Measurements from ENCODE around the gene CDNF.

- TF ChIP-seq EZH2 (IDR thresholded peaks at IDR 0.05; ENCODE audit: borderline replicate concordance, low read depth, low read length, severe bottlenecking), result no peak
- TF ChIP-seq CTCF (IDR thresholded peaks at IDR 0.05; ENCODE audit: borderline replicate concordance, extremely low read depth, low read length, poor library complexity, severe bottlenecking), result no peak
Observed at GRCh38 chr10:14806318-14806717, 31.5 kb downstream of the CDNF start.
